Measurements from ENCODE around the gene SHISA6. TPM values are rescaled to one million over a fixed set of nuclear protein-coding genes. Genes with fewer than 3 reads are reported as not detected.

The SHISA6 gene
- total and polyA plus RNA-seq, 2 donors (not counting 1 experiment from before 2014, with no cell fraction given) = not detected

DNA sequence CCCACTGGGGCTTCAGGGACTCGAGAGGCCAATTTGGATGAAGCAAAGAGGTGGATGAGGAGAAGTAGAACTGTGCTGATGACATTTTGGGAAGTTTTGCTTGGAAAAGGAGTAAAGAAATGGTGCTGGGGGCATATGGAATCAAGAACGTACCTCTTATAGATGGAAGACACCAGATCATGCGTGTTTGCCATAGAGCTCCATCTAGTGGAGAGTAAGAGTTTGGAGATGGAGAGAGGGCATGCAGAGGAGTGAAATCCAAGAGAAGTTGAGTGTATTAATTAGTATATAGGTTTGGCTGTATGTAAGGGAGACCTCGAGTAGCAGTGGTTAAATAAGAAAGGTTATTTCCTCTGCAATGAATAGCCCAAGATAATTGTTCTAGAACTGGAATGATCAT lies 56.0 kb downstream of the SHISA6 start:
- intact Hi-C loops (cut with micrococcal nuclease) = no loop called here
- H3K4me3 ChIP-seq (ENCODE audit: control extremely low read depth in 1 of 5, extremely low read depth in 1 of 5, insufficient read depth in 1 of 5, low read depth in 2 of 5, low read length in 4 of 5) = no peak overlapping the region
- ChIA-PET CTCF (interaction anchor here (0.7 to 1.0 kb wide), 2 partner anchors 421 to 650 kb away, joined by 3 read pairs; no protein-coding TSS in a partner anchor), POLR2A (no interaction called here)
- no peak overlapping the region for H2AFZ ChIP-seq (ENCODE audit: insufficient read depth, low read depth, low read length, poor library complexity, severe bottlenecking)
- Mint-ChIP-seq H3K27ac (no peak overlapping the region), H3K4me3 (no peak overlapping the region), H3K9me3 (ENCODE audit: insufficient read depth) (no peaks in the 10 kb centered on the region), H3K4me1 (no peaks in the 10 kb centered on the region), H3K27me3 (no peaks in the 10 kb centered on the region)
- no peak overlapping the region for H3K27ac ChIP-seq (ENCODE audit: low read length in 2 of 2)
- ATAC-seq (ENCODE audit: low read depth) (no peak), DNase-seq (no peak)
- no peak overlapping the region for H3K9ac ChIP-seq (ENCODE audit: low read length)
- H3K9me3 ChIP-seq (ENCODE audit: control extremely low read depth in 1 of 3, control insufficient read depth in 2 of 3, insufficient read depth in 1 of 3, low read length in 2 of 3) = no peaks in the 10 kb centered on the region
- no peaks in the 10 kb centered on the region for H3K27me3 ChIP-seq (replicated peaks in 1 of 4; ENCODE audit: control extremely low read depth in 1 of 4, control insufficient read depth in 3 of 4, insufficient read depth in 4 of 4, low read length in 3 of 4)
- H3K79me2 ChIP-seq (ENCODE audit: control insufficient read depth, insufficient read depth, low read length) = no peaks in the 10 kb centered on the region
- WGBS (ENCODE audit: insufficient coverage) = 37% methylated on average over 3 of the region's 4 CpGs
- no peak for TF ChIP-seq EZH2 (IDR thresholded peaks at IDR 0.05; ENCODE audit: borderline replicate concordance, insufficient read depth, low read depth, low read length, poor library complexity, severe bottlenecking)
- TF ChIP-seq, protein P1, sequence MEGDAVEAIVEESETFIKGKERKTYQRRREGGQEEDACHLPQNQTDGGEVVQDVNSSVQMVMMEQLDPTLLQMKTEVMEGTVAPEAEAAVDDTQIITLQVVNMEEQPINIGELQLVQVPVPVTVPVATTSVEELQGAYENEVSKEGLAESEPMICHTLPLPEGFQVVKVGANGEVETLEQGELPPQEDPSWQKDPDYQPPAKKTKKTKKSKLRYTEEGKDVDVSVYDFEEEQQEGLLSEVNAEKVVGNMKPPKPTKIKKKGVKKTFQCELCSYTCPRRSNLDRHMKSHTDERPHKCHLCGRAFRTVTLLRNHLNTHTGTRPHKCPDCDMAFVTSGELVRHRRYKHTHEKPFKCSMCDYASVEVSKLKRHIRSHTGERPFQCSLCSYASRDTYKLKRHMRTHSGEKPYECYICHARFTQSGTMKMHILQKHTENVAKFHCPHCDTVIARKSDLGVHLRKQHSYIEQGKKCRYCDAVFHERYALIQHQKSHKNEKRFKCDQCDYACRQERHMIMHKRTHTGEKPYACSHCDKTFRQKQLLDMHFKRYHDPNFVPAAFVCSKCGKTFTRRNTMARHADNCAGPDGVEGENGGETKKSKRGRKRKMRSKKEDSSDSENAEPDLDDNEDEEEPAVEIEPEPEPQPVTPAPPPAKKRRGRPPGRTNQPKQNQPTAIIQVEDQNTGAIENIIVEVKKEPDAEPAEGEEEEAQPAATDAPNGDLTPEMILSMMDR (IDR thresholded peaks at IDR 0.05) = no peak
- no peaks in the 10 kb centered on the region for H3K36me3 ChIP-seq (replicated peaks in 1 of 2; ENCODE audit: control extremely low read depth in 1 of 2, control insufficient read depth in 1 of 2, extremely low read depth in 1 of 2, insufficient read depth in 2 of 2, low read length in 1 of 2)
- H3K4me1 ChIP-seq (ENCODE audit: control insufficient read depth in 2 of 2, insufficient read depth in 2 of 2, low read length in 2 of 2) = no peaks in the 10 kb centered on the region
- no peaks in the 10 kb centered on the region for H4K20me1 ChIP-seq (ENCODE audit: control insufficient read depth, insufficient read depth, low read length, poor library complexity, severe bottlenecking)
- H3K4me2 ChIP-seq (replicated peaks; ENCODE audit: low read depth, low read length, poor library complexity, severe bottlenecking) = no peak overlapping the region

DNA sequence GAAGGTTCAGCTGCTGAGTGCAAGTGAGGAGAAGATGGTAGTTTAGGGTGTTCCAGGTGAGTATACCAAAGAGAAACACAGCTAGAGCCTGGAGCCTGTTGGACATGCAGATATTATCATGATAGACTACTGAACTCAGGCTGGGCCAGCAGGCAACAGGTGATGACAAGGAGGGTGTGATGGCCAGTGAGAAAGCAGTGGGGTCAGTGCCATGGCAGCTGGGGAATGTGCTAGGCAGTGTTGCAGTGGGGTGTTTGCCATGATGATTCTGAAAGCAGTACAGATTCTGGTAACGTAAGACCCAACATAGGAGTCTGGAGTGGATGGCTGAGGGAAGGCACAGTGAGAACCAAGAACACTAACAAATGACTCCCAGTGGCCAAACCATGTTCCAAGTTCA lies 57.4 kb downstream of the SHISA6 start:
- no peaks in the 10 kb centered on the region for H3K4me1 ChIP-seq (ENCODE audit: control insufficient read depth in 2 of 2, insufficient read depth in 2 of 2, low read length in 2 of 2)
- no peak overlapping the region for H3K4me2 ChIP-seq (replicated peaks; ENCODE audit: low read depth, low read length, poor library complexity, severe bottlenecking)
- H3K4me1 Mint-ChIP-seq = no peaks in the 10 kb centered on the region
- no peak overlapping the region for H3K27ac Mint-ChIP-seq
- no peaks in the 10 kb centered on the region for H3K36me3 ChIP-seq (replicated peaks in 1 of 2; ENCODE audit: control extremely low read depth in 1 of 2, control insufficient read depth in 1 of 2, extremely low read depth in 1 of 2, insufficient read depth in 2 of 2, low read length in 1 of 2)
- H3K27me3 ChIP-seq (replicated peaks in 1 of 4; ENCODE audit: control extremely low read depth in 1 of 4, control insufficient read depth in 3 of 4, insufficient read depth in 4 of 4, low read length in 3 of 4) = no peaks in the 10 kb centered on the region
- intact Hi-C loops (cut with micrococcal nuclease) = no loop called here
- no peak overlapping the region for H3K27ac ChIP-seq (ENCODE audit: low read length in 2 of 2)
- no peaks in the 10 kb centered on the region for H3K9me3 Mint-ChIP-seq (ENCODE audit: insufficient read depth)
- ChIA-PET CTCF (interaction anchor here (0.8 to 1.0 kb wide), 2 partner anchors 20 to 39 kb away, joined by 3 read pairs; no protein-coding TSS in a partner anchor), POLR2A (no interaction called here)
- H3K27me3 Mint-ChIP-seq = no peaks in the 10 kb centered on the region
- no peak overlapping the region for H2AFZ ChIP-seq (ENCODE audit: insufficient read depth, low read depth, low read length, poor library complexity, severe bottlenecking)
- peaks cover 0 to under 1% (median 0%) of the 10 kb centered on the region in 3 donors for H3K9me3 ChIP-seq (ENCODE audit: control extremely low read depth in 1 of 3, control insufficient read depth in 2 of 3, insufficient read depth in 1 of 3, low read length in 2 of 3)
- H4K20me1 ChIP-seq (ENCODE audit: control insufficient read depth, insufficient read depth, low read length, poor library complexity, severe bottlenecking) = no peaks in the 10 kb centered on the region
- no peak overlapping the region for H3K4me3 ChIP-seq (ENCODE audit: control extremely low read depth in 1 of 5, extremely low read depth in 1 of 5, insufficient read depth in 1 of 5, low read depth in 2 of 5, low read length in 4 of 5)
- no peak for DNase-seq
- H3K4me3 Mint-ChIP-seq = no peak overlapping the region
- no peak for TF ChIP-seq EZH2 (IDR thresholded peaks at IDR 0.05; ENCODE audit: borderline replicate concordance, insufficient read depth, low read depth, low read length, poor library complexity, severe bottlenecking)
- TF ChIP-seq, protein P1 (IDR thresholded peaks at IDR 0.05) = no peak
- no peaks in the 10 kb centered on the region for H3K79me2 ChIP-seq (ENCODE audit: control insufficient read depth, insufficient read depth, low read length)
- no peak for ATAC-seq (ENCODE audit: low read depth)
- WGBS (ENCODE audit: insufficient coverage) = no CpG with 5 or more reads among the region's 1 CpG
- no peak overlapping the region for H3K9ac ChIP-seq (ENCODE audit: low read length)

Data from B cell (primary cell).